Measurements from ENCODE around the gene KCNMA1. TPM values are rescaled to one million over a fixed set of nuclear protein-coding genes. Genes with fewer than 3 reads are reported as not detected.

KCNMA1 gene
- total RNA-seq, 1 experiment from 2014 or later = 0.49 TPM

GRCh38 chr10:77315496-77316129, 322.0 kb downstream of the KCNMA1 start:
- no peaks in the 10 kb centered on the region for H3K36me3 ChIP-seq (ENCODE audit: control insufficient read depth in 1 of 2, insufficient read depth in 2 of 2, low read length in 2 of 2)
- no peak overlapping the region for H3K4me3 ChIP-seq (replicated peaks in 1 of 2; ENCODE audit: low read depth in 1 of 2, low read length in 2 of 2)
- CTCF ChIA-PET = no interaction called here
- intact Hi-C loops (cut with micrococcal nuclease) = no loop called here
- BruUV-seq (replicated peaks) = no TSS peak
- no peaks in the 10 kb centered on the region for H3K9me2 ChIP-seq (ENCODE audit: insufficient read depth)
- H3K9me3 ChIP-seq (ENCODE audit: control insufficient read depth in 1 of 2, insufficient read depth in 1 of 2, low read depth in 1 of 2, low read length in 2 of 2) = no peaks in the 10 kb centered on the region
- H4K20me1 ChIP-seq (ENCODE audit: insufficient read depth) = no peaks in the 10 kb centered on the region
- H3K27ac ChIP-seq (ENCODE audit: low read depth, low read length) = no peak overlapping the region
- no peak overlapping the region for H2AFZ ChIP-seq (ENCODE audit: low read depth, low read length, poor library complexity, severe bottlenecking)
- no peak for ATAC-seq
- H3K27me3 ChIP-seq (ENCODE audit: insufficient read depth, low read length) = peaks cover 57% of the 10 kb centered on the region
- no peak overlapping the region for H3K9ac ChIP-seq (ENCODE audit: low read length)
- no peaks in the 10 kb centered on the region for H3K4me1 ChIP-seq (ENCODE audit: control insufficient read depth in 1 of 2, insufficient read depth in 2 of 2, low read length in 2 of 2)
- POLR2A ChIA-PET = no interaction called here
- H3K79me2 ChIP-seq (ENCODE audit: insufficient read depth, low read length) = no peaks in the 10 kb centered on the region
- RAD21 ChIA-PET (ENCODE audit: low non-redundant PET in 1 of 2, low total read pairs in 2 of 2, uncharacterized antibody in 2 of 2, unreplicated experiment in 2 of 2) = no interaction called here
- no peak for DNase-seq (ENCODE audit: low read depth, low spot score)
- no peak overlapping the region for H3K4me2 ChIP-seq (ENCODE audit: low read length)
- TF ChIP-seq JUND (IDR thresholded peaks at IDR 0.05) (no peak), ELF1 (IDR thresholded peaks at IDR 0.05; ENCODE audit: borderline replicate concordance, low read depth) (no peak)

- Histone ChIP-seq H2AFZ (ENCODE audit: low read depth, low read length, poor library complexity, severe bottlenecking) (no peak overlapping the region), H3K79me2 (ENCODE audit: insufficient read depth, low read length) (no peaks in the 10 kb centered on the region), H3K4me2 (ENCODE audit: low read length) (no peak overlapping the region), H3K9ac (ENCODE audit: low read length) (no peak overlapping the region), H3K27me3 (ENCODE audit: insufficient read depth, low read length) (peaks cover 55% of the 10 kb centered on the region), H4K20me1 (ENCODE audit: insufficient read depth) (no peaks in the 10 kb centered on the region), H3K36me3 (ENCODE audit: control insufficient read depth in 1 of 2, insufficient read depth in 2 of 2, low read length in 2 of 2) (no peaks in the 10 kb centered on the region), H3K9me3 (ENCODE audit: control insufficient read depth in 1 of 2, insufficient read depth in 1 of 2, low read depth in 1 of 2, low read length in 2 of 2) (no peaks in the 10 kb centered on the region), H3K27ac (ENCODE audit: low read depth, low read length) (no peak overlapping the region), H3K9me2 (ENCODE audit: insufficient read depth) (no peaks in the 10 kb centered on the region), H3K4me3 (replicated peaks in 1 of 2; ENCODE audit: low read depth in 1 of 2, low read length in 2 of 2) (no peak overlapping the region), H3K4me1 (ENCODE audit: control insufficient read depth in 1 of 2, insufficient read depth in 2 of 2, low read length in 2 of 2) (no peaks in the 10 kb centered on the region)
- intact Hi-C loops (cut with micrococcal nuclease) = no loop called here
- BruUV-seq (replicated peaks) = no TSS peak
- ATAC-seq (no peak), DNase-seq (ENCODE audit: low read depth, low spot score) (no peak)
- ChIA-PET CTCF (no interaction called here), POLR2A (no interaction called here), RAD21 (ENCODE audit: low non-redundant PET in 1 of 2, low total read pairs in 2 of 2, uncharacterized antibody in 2 of 2, unreplicated experiment in 2 of 2) (no interaction called here)
- TF ChIP-seq CTCF (IDR thresholded peaks at IDR 0.05 in 2 of 3, conservative IDR thresholded peaks at IDR 0.05 in 1 of 3; ENCODE audit: borderline replicate concordance in 1 of 3, insufficient read depth in 1 of 3, low read depth in 2 of 3, low read length in 2 of 3) = no peak
- no peak for TF ChIP-seq ZBTB33 (IDR thresholded peaks at IDR 0.05; ENCODE audit: extremely low read depth, insufficient replicate concordance, low read length)
- no peak for TF ChIP-seq ATF3 (IDR thresholded peaks at IDR 0.05)
- no peak for TF ChIP-seq EGR1 (IDR thresholded peaks at IDR 0.05; ENCODE audit: low read depth)
- no peak for TF ChIP-seq MAX (IDR thresholded peaks at IDR 0.05)
- TF ChIP-seq FOSL1 (IDR thresholded peaks at IDR 0.05; ENCODE audit: low read depth) = no peak
- no peak for TF ChIP-seq SIN3A (IDR thresholded peaks at IDR 0.05; ENCODE audit: low read depth)
- no peak for TF ChIP-seq SRF (IDR thresholded peaks at IDR 0.05; ENCODE audit: low read depth)
- TF ChIP-seq YY1 (IDR thresholded peaks at IDR 0.05; ENCODE audit: extremely low read depth, insufficient replicate concordance, low read depth, low read length) = no peak
- no peak for TF ChIP-seq ZNF274 (IDR thresholded peaks at IDR 0.05; ENCODE audit: low read depth, low read length)
- TF ChIP-seq ZFX (IDR thresholded peaks at IDR 0.05) = no peak
- no peak for TF ChIP-seq ELF1 (IDR thresholded peaks at IDR 0.05; ENCODE audit: borderline replicate concordance, low read depth)
Measured at GRCh38 chr10:77313066-77313750, 324.4 kb downstream of the KCNMA1 start.

Data from HCT116 (cell line).